GM19328 (cell line): ENCODE measurements around the gene AKT3.

Experiments used
- ATAC-seq: cut with Tn5 transposase; IDR thresholded peaks from one replicate; pipeline ENCODE4 v1.9.1; 2021; ENCODE audit warnings: mild to moderate bottlenecking, moderate library complexity; ENCODE audit not compliant: unreplicated experiment

Gene AKT3

DNA sequence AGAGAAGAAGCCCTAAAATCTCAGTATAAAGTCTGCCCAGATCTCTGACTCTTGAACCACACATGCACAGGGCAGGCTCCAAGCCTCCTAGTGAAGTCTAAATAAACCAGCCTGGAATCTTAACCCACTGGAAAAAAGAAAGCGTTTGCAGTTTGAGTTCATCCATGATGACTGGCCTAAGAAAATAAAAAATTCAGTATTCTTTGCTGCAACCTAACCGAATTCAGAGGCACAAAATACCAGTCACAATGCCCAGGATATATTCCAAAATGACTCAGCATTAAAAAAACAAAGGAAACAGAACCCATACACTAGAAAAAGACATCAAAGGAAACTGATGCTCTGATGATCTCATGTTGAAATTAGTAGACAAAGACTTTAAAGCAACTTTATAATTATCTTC, 325.0 kb downstream of the AKT3 start:
- no peak for ATAC-seq

DNA sequence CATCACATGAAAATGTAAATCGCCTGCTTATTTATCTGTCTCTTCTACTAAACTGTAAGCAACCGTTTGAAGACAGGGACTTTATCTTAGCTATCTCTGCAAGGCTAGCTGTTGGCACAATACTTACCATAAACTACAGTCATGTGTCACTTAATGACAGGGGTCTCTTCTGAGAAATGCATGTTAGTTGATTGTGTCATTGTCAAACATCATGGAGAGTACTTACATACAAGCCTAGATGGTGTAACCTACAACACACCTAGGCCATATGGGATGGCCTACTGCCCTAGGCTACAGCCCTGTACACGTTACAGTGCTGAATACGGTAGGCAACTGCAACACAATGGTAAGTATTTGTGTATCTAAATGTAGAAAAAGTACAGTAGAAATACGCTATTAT, 326.3 kb downstream of the AKT3 start:
- ATAC-seq: no peak

DNA sequence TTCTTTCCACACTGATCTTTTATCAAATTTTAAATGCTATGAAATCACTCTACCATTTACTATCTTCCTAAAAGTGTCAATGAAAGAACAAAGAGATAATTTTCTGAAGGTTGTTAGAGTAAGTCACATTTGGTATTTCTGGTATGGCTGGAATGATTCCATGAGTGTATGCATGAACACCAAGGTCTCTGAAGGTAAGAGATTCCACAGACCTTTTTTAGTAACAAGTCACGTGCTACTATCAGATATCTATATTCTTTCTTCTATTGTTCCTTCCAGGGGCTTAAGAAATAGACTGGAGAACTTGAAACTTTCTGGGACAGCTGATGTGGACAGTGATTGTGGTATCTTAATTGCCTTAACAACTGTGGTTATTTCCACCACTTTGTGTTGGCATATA, 329.2 kb downstream of the AKT3 start:
- no peak for ATAC-seq

DNA sequence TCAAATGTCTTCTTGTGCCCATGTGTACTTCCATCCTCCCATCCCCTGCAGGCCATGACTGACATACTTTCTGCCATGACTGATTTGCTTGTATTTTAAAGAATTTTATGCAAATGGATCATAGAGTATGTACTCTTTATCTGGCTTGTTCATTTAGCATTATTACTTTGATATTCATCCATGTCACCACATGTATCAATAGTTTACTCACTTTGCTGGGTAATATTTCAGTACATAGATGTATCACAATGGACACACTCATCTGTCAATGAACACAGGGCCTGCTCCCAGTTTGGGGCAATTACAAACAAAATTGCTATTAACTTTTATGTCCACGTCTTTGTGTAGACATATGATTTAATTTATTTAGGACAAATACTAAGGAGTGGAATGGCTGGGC, 335.1 kb downstream of the AKT3 start:
- no peak for ATAC-seq

DNA sequence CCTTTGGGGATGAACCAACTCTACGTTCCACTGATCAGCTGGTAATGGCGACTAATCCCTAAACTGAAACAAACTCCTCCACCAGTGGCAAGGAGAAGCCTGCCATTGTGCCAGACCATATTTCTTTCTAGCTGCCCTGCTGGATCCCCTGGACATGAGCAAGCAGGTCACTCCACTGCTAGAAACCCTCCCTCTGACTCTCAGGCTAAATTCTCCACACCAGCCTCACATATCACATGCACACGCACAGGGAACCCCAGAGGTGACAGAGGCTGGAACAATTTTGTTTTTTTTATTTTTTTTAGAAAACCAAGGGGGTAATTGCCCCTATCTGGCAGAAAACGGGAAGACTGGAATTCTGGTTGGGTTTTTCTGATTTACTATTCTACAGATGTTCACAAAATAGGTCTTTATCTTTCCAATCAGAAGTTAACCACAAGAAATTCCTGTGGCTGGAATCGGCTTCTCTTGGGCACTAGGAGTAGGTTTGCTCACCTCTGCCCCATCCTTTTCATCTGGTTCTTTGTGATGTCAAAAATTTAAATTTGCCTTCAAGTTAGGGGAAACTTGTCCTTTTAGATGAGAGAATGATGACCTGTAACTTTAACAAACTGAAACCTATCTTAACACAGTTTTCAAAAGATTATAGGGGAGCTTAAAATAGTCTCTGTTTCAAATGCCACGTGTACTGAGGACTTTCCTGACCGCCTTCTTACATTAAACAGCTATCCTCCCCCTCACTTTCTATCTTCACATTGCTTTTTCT, 336.1 kb downstream of the AKT3 start:
- ATAC-seq: no peak

DNA sequence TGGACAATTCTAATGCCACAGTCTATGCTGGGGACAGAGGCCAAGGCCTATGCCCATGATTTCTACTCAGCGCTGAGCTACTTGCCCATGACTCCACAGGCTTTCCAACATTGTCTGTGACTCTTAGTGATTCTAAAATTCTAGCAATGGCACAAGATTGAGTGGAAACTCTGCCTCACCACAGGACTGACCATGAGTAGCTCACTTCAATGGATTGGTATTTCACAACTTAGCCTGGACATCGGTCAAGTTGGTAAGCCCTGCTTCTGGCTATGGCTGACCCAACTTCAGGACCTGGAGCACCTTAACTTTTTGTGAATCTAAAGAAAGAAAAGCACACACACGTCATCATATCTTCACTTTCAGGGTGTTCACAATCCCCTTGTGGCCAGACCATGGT, 339.1 kb downstream of the AKT3 start:
- no peak for ATAC-seq

DNA sequence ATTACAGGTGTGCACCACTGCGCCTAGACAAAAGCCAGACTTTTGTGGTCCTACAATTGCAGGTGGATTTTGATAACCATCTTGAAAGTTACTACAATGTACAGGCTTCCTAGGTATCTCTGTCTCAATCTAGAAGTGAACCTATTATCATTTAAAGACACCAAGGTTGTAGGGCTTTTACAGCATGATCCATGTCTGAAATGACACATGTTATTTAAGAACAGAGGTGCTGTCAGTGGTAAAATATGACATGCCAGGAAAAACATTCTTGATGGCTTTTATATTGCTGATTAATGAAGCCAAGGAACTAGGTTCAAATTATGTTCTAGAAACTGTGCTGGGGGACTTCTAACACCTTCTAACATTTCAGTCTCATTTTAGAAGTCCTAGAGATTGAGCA, 341.1 kb downstream of the AKT3 start:
- ATAC-seq: no peak

DNA sequence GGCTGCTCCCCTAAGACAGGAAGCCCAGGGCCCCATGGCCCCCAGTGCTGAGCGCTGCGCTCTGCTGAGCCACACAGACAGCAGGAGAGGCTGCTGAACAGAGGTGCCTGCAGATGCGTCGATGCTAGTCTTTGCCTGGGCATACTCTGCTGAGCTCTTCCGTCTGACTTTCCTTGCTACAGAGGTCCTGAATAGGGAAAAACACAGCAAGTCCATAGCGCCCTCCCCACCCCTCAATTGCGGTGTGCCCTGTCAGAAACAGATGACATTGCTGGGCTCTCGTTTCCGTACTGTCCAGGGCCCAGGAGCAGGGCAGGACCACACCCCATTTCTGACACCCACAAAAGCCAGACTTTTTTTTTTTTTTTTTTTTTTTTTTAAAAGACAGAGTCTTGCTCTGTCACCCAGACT, 341.7 kb downstream of the AKT3 start:
- ATAC-seq: no peak

DNA sequence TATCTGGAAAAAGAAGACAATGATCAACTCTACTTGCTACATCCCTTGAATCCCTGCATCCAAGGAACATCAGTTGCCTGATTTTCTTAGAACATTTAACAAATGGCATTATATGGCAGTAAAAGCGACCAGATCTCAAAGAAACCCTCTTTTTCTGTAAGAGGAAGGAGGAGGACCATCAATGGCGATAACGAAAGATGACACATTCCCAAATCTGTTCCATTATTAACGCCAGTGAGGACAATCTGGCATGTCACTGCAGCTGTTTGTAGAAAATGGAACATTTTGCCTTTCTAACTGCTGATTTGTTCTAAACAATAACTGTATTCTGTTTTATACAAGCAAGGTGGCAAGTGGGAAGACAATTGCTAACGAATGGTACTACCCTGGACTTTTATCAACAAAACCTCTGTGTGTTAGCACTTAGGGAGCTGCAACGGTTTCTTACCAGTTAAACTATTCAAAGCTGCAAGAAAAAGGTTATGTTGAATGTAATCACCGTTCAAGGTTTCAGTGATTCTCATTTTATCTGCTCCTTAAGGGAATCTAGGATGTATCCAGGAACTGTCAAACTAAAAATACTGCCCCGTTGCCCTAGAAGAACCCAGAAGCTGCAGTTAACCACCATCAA, 342.3 kb downstream of the AKT3 start:
- no peak for ATAC-seq

DNA sequence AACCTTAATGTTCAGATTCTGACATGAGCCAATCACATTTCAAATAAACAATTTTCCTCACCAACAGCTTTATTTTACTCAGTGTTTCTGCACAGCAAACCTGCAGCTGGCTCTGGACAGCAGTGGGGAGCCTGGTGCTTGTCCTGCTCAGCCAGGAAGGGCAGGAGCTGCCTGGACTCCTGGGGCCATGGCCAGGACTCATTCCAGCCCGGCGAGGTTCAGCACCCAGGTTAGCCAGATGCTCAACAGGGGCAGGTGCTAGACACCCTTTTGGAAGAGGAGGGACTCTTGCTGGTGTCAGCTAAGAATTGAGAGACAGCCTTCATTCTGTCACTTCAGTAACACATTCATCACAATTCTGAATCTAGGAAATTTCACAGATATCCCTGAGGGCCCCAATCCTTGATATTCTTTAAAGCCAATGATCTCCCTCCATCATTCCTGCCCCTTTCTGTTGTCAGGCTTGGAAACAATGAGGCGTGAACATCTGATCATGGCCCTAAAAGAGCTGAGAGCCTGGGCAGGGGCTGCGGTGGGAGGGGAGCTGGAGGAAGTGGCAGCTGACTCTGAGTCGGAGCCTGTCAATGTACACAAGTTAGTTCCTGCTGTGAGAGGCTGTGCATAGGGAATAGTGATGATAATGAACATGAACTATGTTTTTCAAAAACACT, 342.9 kb downstream of the AKT3 start:
- no peak for ATAC-seq

DNA sequence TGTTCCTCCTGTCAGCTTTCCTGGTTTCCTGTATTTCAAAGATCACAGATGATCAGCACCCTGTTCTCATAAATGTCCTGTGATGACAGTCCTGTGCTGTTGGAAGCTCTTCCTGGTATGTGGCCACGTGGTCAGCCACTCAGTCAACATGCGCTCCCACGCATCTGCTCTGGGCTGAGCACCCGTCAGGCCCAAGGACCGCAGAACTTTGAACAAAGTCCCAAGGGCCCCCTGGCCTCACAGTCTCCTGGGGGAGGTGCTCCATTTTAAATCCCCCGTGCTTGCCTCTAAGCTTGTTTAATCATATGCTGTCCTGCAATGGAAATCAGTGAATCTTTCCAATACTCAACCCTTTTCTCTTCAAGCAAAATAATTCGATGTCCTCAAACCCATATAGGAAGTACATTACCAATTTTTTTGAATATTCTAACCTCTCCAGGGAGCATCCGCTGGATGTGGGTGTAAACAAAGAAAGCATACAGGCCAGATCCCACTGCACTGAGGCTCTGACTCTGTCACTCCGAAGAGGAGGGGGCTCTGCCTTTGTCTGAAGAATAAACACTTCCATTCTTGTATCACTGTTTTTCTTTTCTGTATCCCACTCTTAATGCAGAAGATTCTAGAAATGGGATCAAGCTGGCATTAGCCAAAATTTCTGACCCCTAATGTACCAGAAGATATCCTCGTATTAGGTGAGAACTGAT, 343.9 kb downstream of the AKT3 start:
- ATAC-seq: peak; percentile 65

DNA sequence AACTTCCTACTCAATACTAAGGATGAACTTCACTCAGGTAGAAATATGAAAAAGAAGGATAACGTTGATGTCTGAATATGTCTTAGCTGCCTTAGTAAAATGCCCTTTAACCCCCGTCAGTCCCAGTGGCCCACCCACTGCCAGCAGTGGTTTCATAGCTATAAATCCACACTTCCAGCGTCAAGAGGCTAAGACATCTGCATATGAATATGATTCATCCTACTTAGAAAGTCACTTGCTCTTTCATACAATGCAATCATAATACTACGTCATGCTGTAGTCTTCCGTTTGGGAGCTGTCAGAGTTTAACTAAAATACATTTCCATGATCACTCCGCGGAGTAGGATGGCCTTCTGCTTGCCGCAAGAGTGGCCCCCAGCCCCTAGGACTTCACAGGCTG, 346.9 kb downstream of the AKT3 start:
- no peak for ATAC-seq

DNA sequence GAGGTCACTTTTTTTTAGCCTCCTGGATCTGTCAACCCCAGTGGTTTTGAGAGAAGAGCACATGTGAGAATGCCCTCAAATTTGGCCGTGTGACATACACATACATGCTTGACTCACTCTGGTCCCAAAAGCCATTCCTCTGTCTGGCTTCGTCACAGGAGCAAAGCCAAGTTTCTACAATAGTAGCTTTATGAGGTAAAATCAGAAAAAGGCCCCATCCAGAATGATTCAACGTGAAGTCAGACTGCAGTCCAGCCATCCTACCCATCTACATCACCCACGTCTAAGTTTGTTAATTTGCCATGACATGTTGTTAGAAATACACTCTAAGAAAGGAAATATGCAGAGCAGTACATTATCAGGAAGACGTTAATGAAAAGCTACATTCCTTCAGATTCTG, 349.0 kb downstream of the AKT3 start:
- ATAC-seq: no peak

DNA sequence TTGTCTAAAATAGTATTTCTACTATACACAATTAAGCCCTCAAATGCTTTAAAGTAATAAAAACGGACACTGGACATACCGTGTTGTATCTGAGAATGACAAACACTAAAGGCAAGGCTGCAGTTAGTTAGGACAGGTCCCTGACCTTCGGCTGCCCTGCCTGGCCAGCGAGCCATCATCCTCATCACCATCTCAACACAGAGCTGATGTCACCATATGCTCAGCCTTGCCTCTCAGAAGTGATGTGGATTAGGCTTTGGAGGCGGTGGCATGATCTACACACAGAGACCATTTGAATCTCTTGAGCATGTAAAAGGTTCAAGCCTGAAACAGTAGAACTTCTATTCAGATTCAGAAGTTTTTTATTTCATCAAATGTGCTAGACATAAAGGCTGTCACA, 349.5 kb downstream of the AKT3 start:
- no peak for ATAC-seq

DNA sequence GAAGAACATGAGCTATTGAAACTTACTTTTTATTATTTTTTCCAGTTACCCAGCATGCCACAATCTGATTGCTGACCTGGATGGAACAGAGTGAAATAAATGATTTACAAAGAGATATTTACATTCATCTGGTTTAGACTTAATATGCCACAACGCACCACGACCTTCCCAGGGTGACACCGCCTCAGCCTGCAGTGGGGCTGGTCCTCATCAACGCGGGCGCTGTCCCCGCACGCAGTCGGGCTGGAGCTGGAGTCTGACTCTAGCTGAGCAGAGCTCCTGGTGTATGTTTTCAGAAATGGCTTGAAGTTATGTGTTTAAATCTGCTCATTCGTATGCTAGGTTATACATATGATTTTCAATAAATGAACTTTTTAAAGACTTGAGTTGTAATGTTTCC, 350.3 kb downstream of the AKT3 start:
- no peak for ATAC-seq

DNA sequence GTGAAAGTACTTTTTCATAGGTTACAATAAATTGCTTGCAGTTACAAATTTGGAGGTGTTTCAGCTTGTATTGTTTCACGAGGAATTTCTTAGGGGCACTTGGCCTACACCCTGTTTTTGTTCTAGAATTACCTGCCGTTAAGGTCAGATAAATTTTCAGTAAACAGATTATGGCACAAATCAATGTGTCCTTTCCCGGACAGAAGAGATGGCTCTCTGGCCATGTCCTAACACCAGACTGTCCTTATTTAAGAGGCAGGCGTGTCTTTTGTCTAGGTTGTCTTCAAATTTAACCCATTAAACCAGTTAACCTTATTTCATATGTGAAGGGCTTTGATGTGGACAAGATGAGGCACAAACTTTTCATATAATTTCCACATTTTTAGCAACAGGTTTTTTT, 350.8 kb downstream of the AKT3 start:
- no peak for ATAC-seq

DNA sequence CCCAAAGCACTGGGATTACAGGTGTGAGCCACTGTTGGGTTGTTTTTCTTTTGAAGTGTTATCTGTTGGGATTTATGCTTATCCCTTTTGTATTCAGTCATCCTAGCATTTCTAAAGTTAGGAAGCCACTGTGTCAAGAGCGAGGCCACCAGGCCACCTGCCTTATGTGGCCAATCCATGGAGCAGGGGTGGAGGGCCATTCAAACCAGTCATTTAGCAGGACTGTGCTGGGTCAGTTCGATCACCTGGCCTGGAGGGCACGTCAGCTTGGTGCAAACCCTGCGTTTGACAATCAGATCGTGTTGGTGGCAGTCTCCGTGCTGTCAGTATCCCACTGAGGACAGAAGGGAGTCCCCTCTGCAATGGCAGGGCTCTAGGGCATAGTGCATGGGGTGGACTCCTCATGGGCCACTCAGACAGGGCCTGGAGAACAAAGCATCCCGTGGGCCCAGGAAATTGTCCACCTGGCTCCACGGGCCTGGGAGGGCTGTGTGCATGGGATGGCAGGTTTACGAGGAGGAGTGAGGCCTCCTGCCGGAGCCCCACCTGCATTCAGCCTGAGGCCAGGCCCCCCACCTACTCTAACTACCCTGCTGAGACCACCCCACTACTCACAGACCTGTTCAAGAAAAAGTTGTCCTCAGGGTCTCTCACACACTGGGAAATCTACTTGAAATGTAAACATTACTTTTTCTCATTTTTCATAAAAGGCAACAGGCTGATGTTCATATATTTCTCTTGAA, 351.9 kb downstream of the AKT3 start:
- ATAC-seq: no peak

DNA sequence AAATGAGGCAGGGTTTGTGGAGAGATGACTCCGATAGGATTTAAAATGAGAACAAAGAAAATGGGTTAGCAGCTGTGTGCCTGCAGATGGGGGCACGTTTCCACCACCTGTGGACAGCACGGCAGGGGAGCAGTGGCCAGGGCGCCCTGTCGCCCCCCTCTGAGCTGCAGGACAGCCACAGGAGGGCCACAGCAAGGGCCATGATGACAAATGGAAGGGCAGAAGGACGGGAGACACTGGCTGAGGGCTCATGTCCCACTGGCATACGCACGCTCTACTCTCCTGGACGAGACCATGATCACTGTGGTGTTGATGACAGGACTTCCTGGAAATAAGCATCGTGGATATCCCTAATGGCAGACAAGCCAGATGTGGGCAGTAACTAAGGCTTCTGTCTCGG, 353.2 kb downstream of the AKT3 start:
- no peak for ATAC-seq

DNA sequence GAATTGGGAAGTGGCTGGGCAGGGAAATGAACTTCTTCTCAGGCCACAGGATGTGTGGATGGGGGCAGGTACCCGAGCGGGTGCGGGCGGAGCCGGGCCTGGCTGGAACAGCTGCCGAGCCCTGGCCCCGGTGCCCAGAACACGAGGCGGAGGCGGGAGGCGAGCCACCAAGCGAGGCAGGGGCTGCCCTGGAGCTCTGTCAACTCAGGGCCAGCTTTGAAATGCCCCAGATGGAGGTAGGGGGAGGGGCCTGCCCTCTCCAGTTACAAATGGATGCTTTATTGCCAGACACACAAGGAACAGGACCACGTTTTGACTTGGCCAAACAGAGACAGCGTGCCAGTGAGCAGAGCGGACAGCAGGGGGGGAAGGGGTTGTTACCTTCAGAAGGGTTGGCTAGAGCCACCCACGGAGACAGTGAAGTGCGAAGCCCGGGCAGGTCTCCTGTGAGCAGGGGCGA, 353.8 kb downstream of the AKT3 start:
- ATAC-seq: no peak

DNA sequence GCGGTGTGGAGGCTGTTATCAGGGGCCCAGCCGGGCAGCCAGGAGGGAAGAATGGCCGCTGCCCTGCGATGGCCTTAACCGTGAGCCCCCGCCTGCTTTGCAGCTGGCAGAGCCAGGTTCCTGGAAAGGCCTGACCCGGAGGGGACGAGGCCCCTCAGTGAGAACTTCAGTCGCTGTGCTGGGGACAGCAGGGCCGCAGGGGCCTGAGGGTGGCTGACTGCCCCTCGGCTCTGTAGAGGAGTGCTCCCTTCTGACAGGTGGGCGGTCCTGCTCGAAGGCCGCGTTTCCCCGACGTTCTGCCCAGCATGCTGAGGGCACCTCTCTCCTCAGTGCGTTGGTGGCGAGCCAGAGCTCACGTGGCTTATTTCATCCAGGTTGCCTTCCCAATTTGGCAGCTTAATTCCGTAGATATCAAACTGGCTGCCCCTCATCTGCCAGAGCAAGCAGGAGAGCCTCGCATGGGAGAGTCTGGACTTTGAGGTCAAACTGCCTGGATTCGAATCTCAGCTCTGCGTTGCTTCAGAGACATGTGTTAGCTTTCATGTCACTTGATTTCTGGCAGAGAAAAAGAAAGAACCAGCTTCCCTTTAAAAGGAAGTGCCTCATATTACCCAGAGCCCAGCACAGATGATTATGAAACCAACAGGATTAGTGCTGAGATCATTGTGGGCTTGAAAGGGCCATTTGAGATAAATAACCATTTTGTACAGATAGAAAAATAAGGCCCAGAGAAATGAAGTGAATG, 354.4 kb downstream of the AKT3 start:
- ATAC-seq: no peak
